ENCODE results near the gene JPH4.

Gene JPH4

GRCh38 chr14:23522643-23523198 is 55.9 kb downstream of the JPH4 start:
- no peak for DNase-seq

- DNase-seq, result no peak
Observed at GRCh38 chr14:23521785-23522640, 56.6 kb downstream of the JPH4 start.

GRCh38 chr14:23520899-23521533 is 57.6 kb downstream of the JPH4 start:
- no peak for DNase-seq

GRCh38 chr14:23518709-23519108 is 59.9 kb downstream of the JPH4 start:
- no peak for DNase-seq
